GOT3 (cell line): ENCODE results near the gene CLPTM1L.
"Not testable (repeated sequence)": the region's sequence is repeated elsewhere in the genome, so short reads cannot be mapped to it uniquely, and the experiment has no call there.

ENCODE experiments used
- DNase-seq: peaks from one replicate; lab custom pipeline; 2025; ENCODE audit warnings: mixed read lengths; lab: John Stamatoyannopoulos, UW

Gene CLPTM1L

DNA sequence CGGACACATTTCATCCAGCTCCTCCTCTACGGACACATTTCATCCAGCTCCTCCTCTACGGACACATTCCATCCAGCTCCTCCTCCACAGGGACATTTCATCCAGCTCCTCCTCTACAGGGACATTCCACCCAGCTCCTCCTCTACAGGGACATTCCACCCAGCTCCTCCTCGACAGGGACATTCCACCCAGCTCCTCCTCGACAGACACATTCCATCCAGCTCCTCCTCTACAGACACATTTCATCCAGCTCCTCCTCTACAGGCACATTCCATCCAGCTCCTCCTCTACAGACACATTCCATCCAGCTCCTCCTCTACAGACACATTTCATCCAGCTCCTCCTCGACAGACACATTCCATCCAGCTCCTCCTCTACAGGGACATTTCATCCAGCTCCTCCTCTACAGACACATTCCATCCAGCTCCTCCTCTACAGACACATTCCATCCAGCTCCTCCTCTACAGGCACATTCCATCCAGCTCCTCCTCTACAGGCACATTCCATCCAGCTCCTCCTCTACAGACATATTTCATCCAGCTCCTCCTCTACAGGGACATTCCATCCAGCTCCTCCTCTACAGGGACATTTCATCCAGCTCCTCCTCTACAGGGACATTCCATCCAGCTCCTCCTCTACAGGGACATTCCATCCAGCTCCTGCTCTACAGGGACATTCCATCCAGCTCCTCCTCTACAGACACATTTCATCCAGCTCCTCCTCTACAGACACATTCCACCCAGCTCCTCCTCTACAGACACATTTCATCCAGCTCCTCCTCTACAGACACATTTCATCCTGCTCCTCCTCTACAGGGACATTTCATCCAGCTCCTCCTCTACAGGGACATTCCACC lies 17.8 kb downstream of the CLPTM1L start:
- not testable (repeated sequence) for DNase-seq

DNA sequence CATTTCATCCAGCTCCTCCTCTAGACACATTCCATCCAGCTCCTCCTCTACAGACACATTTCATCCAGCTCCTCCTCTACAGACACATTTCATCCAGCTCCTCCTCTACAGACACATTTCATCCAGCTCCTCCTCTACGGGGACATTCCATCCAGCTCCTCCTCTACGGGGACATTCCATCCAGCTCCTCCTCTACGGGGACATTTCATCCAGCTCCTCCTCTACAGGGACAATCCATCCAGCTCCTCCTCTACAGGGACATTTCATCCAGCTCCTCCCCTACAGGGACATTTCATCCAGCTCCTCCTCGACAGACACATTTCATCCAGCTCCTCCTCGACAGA lies 18.4 kb downstream of the CLPTM1L start:
- DNase-seq, result not testable (repeated sequence)

DNA sequence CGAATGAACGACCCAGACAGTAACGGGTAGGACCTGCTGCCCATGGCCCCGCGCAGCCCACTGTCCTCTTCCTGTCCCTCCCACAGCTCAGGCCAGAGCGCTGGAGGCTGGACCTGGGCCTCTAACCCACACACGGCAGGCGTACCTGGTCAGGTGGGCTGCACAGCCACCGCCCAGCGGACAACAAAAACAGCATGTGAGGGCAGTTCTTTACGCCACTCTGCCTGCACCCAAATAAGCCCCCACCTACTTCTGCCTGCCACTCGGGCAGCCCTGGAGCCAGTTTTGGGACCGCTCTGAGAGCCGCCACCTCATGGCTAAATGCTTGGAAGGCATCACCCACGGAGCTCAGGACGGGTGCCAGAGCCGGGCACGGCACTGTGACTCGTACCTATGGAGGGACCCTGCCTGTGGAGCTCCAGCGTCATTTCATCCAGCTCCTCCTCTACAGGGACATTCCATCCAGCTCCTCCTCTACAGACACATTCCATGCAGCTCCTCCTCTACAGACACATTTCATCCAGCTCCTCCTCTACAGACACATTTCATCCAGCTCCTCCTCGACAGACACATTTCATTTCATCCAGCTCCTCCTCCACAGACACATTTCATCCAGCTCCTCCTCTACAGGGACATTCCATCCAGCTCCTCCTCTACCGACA lies 18.9 kb downstream of the CLPTM1L start:
- no peak for DNase-seq

DNA sequence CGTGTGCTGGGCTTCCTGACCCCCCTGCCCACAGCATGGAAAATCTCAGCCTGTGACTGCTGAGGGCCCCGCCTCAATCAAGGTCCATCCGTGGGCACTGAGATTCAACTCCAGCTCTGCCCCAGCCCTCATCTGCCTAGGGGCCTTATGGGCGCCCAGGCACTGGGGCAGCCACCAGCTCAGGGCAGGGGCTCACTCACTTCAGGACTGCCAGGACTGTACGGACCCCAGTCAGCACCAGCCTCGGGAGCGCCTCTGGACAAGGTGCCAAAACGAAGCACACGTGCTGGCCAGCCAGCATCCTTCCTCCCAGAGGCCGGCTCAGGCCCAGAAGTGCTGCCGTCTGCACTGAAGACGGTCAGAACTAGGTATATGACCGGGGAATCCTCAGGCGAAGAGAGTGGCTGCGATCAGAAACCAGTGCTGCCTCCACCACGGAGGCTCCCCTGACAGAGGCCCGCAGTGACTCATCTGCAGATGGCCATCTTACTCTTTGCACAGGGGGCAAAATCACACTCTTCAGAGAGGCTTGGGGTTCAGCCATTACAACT lies 19.6 kb downstream of the CLPTM1L start:
- no peak for DNase-seq

DNA sequence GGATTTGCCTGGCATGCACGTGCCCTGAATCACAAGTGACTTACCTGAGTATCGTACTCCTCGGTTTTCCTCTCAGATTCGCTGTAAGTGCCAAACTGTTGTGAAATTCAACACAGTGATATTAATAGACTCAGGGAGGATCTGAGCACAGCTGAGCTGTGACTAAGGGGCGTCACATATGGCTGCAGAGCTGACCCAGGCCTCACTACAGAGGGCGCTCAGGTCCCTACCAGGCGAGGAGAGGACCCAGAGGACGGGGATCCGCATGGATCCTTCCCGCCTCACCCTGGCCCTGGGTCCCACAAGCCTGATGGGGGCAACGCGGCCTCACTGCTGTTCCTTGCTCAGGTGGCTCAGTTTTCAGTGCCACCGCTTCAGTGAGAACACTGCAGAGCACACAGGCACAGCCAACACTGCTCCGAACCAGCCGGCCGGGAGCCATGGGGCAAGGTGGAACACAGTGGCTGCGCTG lies 20.1 kb downstream of the CLPTM1L start:
- no peak for DNase-seq

DNA sequence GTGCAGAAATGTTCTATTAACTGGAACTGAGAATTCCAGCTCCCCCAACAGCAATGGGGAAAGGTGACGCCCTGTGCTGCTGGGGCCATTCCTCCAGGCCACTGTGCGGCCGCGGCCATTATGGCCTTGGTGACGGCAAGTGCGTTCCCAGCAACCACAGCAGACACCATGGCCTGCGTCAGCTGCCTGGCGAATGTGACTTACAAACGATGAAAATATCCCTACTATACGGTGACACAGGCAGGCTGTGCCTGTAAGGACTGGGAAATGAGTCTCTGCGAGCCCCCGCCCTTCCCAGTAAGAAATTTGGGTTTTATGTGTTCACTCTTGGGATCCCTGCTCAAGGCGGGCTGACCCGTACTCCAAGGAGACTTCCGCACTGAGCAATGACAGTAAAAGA lies 20.6 kb downstream of the CLPTM1L start:
- DNase-seq, result no peak

DNA sequence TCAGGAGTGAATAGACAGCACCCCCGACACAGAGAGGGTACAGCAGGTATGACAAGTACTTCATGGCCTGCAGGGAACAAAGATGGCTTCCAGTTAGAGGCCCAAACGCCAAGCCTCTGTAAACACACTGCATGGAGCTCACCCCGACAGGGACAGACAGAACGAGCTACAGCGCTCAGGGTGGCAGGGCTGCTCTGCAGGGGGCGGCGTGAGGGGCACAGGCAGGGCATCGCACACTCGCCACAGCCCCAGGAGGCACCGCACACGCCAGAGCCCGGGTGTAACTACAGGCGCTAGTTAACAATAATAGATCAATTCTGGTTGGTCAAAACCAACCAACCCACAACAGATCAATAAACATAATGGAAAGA lies 21.1 kb downstream of the CLPTM1L start:
- DNase-seq, result no peak

DNA sequence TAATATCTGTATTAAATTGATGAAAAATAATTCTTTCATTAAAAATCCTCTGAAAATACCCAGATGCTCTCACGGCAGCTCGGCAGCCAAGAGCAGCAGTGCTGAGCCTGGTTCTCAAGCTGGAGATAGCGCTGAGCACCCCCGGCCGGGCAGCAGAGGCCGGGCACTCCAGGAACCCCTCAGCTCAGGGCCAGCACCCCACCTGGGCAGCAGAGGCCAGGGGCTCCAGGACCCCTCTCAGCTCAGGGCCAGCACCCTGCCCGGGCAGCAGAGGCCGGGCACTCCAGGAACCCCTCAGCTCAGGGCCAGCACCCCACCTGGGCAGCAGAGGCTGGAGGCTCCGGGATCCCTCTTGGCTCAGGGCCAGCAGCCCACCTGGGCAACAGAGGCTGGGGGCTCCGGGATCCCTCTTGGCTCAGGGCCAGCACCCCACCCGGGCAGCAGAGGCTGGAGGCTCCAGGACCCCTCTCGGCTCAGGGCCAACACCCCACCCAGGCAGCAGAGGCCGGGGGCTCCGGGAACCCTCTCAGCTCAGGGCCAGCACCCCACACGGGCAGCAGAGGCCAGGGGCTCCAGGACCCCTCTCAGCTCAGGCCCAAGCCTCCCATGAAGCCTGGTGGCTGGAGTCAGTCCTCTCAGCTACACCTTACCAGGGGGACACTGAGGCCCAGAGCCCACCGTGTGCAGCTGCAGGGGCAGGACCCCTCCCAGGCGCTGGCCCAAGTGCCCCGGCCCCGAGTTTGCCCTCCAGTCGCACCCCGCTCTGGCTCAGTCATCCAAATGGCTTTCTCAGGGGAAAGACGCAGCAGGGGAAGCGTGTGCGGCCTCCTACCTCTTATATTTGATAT lies 21.7 kb downstream of the CLPTM1L start:
- DNase-seq, result no peak

DNA sequence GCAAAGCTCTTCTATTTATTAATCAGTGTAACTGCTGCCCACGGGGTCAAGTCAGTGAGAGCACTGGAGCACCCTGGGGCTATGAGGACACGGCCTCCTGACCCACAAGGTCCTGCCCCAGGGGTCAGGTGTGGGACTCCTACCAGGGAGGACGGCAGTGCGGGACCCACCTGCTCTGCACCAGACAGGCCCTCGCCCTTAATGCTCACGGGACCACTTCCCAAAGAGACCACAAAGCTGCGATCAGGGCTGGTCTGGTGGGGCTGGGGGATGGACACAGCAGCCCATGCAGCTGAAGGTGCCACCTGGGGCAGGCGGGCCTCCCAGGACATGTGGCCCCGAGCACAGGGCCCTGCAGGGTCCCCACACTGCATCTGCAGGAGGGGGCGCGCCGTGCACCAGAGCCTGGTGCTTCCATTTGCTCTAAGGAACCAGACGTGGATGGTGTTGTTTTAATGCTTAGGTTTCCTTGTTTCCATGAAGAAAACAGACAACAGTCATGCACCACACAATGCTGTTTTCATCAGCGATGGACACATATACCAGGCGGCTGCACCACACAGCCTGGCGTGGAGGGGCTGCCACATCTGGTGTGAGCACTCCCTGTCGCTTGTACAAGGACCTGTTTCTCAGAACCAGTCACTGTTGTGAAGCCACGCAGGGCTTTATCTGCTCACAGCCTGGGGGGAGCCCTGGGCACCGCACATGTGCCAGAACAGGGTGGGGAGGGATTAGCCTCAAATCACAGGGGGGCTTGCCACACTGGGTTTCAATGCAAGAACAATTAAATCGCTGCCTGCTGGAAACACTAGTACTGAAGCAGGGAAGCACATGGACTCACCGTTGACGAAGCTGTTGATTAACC lies 22.6 kb downstream of the CLPTM1L start:
- DNase-seq, result no peak

DNA sequence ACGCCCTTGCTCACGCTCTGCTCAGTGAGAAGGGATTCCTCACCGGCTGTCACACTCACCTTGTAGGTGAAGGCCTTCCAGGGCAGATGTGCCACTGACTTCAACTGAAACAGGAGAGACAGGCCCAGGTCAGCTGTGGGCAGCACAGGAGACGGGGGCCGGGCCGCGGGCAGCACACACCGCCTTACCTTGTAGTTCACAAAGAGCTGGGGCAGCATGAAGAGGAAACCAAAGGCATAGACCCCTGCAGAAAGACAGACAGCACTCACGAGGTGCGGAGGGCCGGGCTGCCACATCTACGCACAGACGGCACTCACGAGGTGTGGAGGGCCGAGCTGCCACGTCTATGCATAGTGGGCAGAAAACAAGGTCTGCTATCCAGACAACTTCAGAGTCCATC lies 23.3 kb downstream of the CLPTM1L start:
- DNase-seq, result no peak

DNA sequence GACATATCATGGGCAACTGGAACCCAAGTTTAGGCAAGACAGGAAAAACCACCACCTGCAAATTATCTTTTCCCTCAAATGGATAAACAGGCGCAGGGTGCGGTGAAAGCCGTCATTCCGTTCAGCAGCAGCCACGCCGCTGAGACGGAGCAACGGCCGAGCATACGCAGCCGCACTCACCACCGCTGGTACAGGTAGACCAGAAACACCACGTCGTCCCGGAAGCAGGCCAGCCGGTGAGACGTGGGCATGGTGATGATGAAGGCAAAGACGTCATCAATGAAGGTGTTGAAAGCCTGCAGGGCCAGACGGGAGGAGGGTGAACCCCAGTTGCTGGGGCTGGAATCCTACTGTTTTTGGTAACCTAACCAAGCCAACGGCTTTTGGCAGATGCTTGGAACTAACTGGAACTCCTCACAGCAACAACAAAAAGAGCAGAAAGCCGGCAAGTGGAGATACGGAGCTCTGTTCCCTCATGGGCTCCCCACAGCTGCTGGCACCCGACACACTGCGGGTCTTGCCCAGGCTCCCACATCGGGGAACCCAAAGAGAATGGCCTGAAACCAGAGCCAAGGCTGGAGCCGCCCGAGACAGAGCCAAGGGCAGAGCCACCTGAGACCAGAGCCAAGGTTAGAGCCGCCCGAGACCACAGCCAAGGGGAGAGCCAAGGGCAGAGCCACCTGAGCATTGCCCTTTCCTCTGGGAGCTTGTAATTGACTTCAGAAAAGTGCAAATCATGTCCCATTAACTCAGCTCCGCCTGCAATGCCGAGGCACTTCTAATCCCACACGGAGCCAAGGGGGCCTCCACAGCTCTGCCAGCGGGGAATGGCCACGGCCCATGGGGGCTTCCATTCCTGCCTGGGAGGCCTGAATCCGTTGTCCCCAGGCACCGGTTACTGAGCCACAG lies 24.2 kb downstream of the CLPTM1L start:
- DNase-seq, result no peak

DNA sequence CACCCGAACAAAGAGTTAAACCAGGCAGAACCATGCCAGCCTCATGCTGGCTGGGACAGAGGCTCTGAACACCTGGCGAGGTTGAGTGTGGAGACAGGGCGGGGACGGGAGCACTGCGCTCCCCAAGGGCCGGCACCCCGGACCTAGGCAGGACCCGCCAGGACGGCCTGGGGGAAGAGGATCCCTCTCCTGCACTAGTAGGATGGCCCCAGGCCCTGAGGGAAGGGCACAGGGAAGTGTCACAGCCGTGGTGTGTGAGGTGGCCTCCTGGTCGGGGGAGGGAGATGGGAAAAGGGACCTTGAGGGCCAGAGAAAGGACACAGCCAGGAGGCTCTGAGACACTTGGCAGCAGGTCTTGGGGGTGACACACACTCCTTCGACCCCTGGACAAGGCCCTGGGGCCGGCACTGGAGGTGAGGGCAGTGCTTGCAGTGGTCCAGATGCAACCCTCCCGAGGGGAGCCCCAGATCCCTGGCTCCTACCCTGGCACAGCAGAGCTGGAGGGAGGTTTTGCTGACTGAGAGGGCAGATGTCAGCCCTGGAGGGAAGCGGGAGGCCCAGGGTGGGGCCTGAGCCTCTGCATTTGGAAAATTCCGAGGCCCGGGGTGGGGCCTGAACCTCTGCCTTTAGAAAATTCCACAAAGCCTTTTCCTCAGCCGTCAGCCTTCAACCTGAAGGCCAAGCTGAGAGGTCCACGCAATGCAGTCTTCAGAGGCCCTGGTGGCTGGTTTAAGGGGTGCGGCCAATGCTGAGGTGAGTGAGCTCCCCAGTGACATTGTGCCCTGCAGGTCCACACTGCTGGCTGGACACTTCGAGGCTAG lies 25.3 kb downstream of the CLPTM1L start:
- DNase-seq, result no peak

DNA sequence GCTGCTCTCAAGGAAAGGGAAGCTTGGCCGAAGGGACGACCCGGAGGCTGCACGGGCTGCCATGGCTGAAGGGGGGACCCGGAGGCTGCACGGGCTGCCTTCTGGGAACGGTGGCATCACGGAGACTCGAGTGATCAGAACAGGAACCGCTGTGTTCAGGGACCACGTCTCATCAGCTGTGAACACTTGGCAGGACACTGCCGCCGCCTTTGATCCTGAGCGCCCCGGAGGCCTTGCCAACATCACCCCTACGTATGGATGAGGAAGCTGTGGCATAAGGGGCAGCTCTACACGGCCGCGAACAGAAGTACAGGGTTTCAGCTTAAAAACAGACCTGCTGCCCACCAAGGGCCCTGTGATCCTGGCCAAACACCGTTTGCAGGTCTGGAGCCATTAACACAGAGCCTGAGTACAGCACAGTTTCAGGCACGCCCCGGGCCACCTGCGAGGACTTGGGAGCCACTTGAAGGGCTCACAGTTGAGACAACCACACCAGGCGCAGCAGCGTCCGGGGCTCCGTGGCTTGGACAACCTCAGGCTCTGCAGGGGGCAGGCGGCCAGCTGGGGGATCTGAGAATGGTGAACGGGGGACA lies 26.1 kb downstream of the CLPTM1L start:
- no peak for DNase-seq

DNA sequence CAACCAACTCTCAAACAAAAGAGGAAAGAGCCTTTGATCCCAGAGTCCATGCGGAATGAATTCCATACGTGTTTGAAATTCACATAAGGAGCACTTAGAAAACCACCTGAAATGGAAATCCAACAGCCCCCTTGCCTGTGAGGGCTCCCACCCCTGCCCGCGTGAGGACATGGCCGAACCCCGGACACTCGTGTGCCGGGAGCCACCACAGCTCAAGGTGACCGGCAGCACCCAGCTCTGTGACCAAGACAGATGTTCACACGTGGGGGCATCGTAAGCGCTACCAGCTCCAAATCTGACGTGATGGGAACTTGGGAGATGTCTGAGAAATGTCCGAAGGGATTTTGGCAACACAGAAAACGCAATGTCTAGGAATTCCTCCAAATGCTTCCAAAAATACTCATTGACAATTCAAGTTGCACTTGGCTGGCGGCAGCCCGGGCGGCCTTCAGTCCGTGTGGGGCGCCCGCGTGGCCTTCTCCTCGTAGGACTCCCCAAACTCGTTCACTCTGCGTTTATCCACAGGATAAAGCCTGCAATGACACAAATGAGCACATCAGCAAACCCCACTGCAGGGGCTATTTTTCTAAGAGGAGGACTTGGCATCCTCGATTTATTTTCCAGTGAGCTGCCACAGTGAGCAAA lies 26.9 kb downstream of the CLPTM1L start:
- no peak for DNase-seq

DNA sequence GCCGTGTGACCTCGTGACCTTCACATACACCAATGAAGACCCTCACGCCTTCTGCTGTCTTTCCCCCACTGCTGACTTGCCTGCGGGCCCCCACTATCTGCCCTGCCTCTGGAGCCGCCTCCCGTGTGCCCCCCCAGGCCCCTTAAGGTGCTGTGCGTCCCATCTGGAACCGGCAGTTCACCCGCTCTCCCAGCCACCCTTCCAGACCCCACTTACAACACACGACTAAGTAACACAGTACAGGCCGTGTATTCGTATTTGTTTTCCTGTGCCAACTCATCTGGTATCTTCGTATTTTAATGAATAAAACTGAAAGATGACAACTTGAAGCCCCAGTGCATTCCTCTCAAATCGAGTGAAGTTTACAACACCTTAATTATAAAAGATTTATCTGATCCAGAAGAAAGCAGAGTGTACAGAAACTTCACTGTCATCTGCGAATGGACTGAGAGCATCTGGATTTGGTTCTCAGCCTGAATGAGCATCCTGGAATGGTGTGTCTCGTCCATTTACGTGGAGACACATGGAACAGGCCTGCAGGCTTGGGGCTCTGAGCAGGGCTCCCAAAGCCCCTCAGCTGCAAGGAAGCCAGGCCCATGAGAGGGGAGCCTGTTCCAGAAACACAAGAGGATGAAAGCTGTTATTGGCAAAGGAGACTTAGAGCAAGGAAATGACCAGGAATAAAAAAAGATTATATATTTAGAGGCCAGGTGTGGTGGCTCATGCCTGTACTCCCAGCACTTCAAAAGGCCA lies 28.1 kb downstream of the CLPTM1L start:
- no peak for DNase-seq

DNA sequence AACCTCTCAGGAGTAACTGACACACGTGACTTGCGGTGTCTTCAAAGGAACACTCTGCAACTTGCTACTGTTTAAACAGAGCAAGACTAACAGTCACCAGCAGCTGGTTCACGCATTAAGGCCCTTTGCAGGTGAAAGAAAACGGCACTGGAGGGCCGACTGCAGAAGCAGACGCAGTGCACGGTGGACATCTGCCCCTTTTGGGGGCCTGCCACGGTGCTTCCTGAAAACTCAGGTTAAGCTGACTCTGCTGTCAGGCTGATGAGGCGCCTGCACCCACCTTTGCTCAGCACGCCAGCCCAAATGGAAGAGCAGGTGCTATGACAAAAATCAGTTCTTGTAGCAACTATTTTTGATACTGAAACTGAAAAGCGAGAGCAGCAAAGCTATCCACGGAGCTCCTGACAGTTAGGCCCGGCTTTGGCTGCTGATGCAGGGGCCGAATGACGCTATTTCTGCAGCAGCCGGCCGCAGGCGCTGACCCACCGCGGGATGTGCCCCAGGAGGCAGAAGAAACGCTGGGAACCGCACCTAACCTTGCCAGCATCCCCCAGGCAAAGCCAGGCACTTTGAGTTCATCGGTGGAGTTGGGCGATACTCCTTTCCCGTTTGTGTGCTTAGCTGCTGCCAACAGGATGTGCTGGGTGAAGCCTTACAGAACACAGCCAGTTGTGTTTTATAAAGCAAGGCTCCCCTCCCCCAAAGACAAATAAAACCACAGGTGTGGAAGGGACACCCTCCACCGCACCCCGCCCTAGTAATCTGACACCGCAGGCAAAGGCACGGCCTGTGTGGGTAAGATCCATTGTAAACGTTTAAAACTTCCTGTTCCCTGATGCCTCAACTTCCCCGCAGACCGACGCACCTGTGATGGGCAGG lies 29.0 kb downstream of the CLPTM1L start:
- no peak for DNase-seq
